Measurements from ENCODE around the gene DNAJC18. TPM values are rescaled to one million over a fixed set of nuclear protein-coding genes. Genes with fewer than 3 reads are reported as not detected.
"Not testable (repeated sequence)": the region's sequence is repeated elsewhere in the genome, so short reads cannot be mapped to it uniquely, and the experiment has no call there.

The DNAJC18 gene
- total and polyA plus RNA-seq, 8 donors: 1.1 to 5.8 (median 1.9) TPM

- H3K9me3 ChIP-seq: no peaks in the 10 kb centered on the region
- ATAC-seq: no peak
- H3K4me1 ChIP-seq: no peaks in the 10 kb centered on the region
- TF ChIP-seq, protein P1, sequence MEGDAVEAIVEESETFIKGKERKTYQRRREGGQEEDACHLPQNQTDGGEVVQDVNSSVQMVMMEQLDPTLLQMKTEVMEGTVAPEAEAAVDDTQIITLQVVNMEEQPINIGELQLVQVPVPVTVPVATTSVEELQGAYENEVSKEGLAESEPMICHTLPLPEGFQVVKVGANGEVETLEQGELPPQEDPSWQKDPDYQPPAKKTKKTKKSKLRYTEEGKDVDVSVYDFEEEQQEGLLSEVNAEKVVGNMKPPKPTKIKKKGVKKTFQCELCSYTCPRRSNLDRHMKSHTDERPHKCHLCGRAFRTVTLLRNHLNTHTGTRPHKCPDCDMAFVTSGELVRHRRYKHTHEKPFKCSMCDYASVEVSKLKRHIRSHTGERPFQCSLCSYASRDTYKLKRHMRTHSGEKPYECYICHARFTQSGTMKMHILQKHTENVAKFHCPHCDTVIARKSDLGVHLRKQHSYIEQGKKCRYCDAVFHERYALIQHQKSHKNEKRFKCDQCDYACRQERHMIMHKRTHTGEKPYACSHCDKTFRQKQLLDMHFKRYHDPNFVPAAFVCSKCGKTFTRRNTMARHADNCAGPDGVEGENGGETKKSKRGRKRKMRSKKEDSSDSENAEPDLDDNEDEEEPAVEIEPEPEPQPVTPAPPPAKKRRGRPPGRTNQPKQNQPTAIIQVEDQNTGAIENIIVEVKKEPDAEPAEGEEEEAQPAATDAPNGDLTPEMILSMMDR (IDR thresholded peaks at IDR 0.05): no peak
- WGBS, 2 donors: 73 to 75% methylated on average over 4 of the region's 4 CpGs
- no peaks in the 10 kb centered on the region for H3K27me3 ChIP-seq
- FAIRE-seq: no peak
- H3K27ac ChIP-seq: no peak overlapping the region
- DNase-seq: no peak
- intact Hi-C loops (cut with DNase I): no loop called here
- no peak overlapping the region for H3K4me3 ChIP-seq
- no peaks in the 10 kb centered on the region for H3K36me3 ChIP-seq
Measured at GRCh38 chr5:139443831-139444453, 4.6 kb upstream of the DNAJC18 start.

DNA sequence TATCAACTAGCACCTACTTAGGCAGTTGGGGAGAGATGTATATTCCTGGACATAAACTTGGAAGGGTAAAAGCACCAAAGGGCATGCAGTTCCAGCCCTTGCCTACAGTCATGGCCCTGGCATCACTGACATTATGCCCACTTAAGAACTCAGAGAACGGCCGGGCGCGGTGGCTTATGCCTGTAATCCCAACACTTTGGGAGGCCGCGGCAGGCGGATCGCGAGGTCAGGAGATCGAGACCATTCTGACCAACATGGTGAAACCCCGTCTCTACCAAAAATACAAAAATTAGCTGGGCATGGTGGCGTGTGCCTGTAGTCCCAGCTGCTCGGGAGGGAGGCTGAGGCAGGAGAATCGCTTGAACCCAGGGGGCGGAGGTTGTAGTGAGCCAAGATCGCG lies 1.1 kb upstream of the DNAJC18 start:
- H3K4me1 ChIP-seq; H3K36me3 ChIP-seq; intact Hi-C loops (cut with DNase I); H3K27ac ChIP-seq; ATAC-seq; H3K27me3 ChIP-seq; H3K4me3 ChIP-seq; FAIRE-seq; DNase-seq; H3K9me3 ChIP-seq: not testable (repeated sequence)
- WGBS, 2 donors: 94 to 96% methylated on average over 17 of the region's 17 CpGs

DNA sequence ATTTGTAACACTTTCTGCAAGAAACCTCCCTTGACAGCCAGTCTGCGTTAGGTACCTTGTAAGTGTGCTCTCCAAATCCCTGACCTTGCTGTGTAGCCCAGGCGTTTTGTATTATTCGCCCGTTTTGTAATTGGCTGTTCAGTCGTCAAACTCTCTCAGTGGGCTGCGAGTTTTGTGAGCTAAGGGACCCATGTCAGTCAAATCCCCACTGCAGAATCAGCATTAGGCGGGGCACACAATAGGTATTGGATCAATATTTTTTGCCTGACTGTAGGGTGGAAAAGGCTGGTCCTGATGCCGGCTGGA lies 665 bp downstream of the DNAJC18 start:
- TF ChIP-seq, protein P1 (IDR thresholded peaks at IDR 0.05): no peak
- ATAC-seq (peak in 2 of 4 donors; percentile 1), DNase-seq (no peak), FAIRE-seq (no peak)
- Histone ChIP-seq H3K36me3 (no peaks in the 10 kb centered on the region), H3K27me3 (no peaks in the 10 kb centered on the region), H3K9me3 (no peaks in the 10 kb centered on the region), H3K4me1 (no peaks in the 10 kb centered on the region), H3K4me3 (peak overlapping the region; percentile 43 to 80 (median 66)), H3K27ac (peak overlapping the region; percentile 84 to 91 (median 88))
- 10 to 12% methylated on average over 8 of the region's 8 CpGs for WGBS, 2 donors
- intact Hi-C loops (cut with DNase I): no loop called here

- no peak for FAIRE-seq
- intact Hi-C loops (cut with DNase I): no loop called here
- ATAC-seq: no peak
- Histone ChIP-seq H3K27ac (no peak overlapping the region), H3K4me1 (no peaks in the 10 kb centered on the region), H3K4me3 (no peak overlapping the region), H3K27me3 (no peaks in the 10 kb centered on the region), H3K36me3 (no peaks in the 10 kb centered on the region), H3K9me3 (no peaks in the 10 kb centered on the region)
- DNase-seq: no peak
- 87 to 90% methylated on average over 3 of the region's 3 CpGs for WGBS, 2 donors
- TF ChIP-seq, protein P1 (IDR thresholded peaks at IDR 0.05): no peak
Measured at GRCh38 chr5:139435676-139436075, 3.6 kb downstream of the DNAJC18 start.

DNA sequence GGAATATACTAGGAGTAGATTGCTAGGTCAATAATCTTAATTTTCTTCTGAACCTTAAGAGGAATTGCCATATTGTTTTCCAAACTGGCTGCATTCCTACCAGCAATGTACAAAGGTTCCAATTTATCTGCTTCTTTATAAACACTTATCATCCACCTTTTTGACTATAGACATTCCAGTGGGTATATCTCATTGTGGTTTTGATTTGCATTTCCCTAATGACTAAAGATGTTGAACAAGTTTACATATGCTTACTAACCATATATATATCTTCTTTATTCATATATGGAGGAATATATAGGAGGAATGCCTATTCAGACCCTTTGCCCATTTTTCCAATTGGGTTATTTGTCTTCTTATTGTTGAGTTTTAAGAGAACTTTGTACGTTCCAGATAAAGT lies 7.6 kb downstream of the DNAJC18 start:
- WGBS, 2 donors: 52 to 76% methylated on average over 1 of the region's 1 CpG
- ATAC-seq: no peak
- Histone ChIP-seq H3K36me3 (no peaks in the 10 kb centered on the region), H3K27me3 (no peaks in the 10 kb centered on the region), H3K4me1 (no peaks in the 10 kb centered on the region), H3K9me3 (no peaks in the 10 kb centered on the region), H3K4me3 (no peak overlapping the region), H3K27ac (no peak overlapping the region)
- DNase-seq: no peak
- TF ChIP-seq, protein P1 (IDR thresholded peaks at IDR 0.05): no peak
- FAIRE-seq: no peak
- intact Hi-C loops (cut with DNase I): no loop called here
